GM12878 (cell line): Measurements from ENCODE around the gene RIPOR1. TPM values are rescaled to one million over a fixed set of nuclear protein-coding genes. Genes with fewer than 3 reads are reported as not detected.
A peak's percentile ranks its signal among the peaks of the same experiment; 100 is the strongest.

Experiments
- ATAC-seq: fragments of 200-7000 bp; cut with Tn5 transposase; 3 replicates; pipeline ENCODE4 v1.9.1; 2020; ENCODE audit warnings: mild to moderate bottlenecking, moderate library complexity
- BruUV-seq: library from RNA; stranded (reverse); fragments of 400-500 nt; replicated peaks from 2 replicates; lab custom pipeline; 2021; lab: Mats Ljungman, UMichigan
- CTCF ChIA-PET: fragments of 300-600 bp; sonication (Branson Sonifier 250); formaldehyde crosslinking; extraction: SDS; loops from one replicate; lab custom pipeline; 2021; ENCODE audit warnings: inconsistent platforms; lab: Yijun Ruan, JAX
- POLR2A ChIA-PET: fragments of 350-600 bp; formaldehyde crosslinking; extraction: SDS; loops from one replicate; lab custom pipeline; 2021; ENCODE audit warnings: inconsistent platforms; lab: Charles Lee
- RAD21 ChIA-PET: fragments of 300-600 bp; sonication (Branson Sonifier 250); formaldehyde crosslinking; loops from one replicate; lab custom pipeline; 2023; ENCODE audit warnings: antibody characterized with exemption; ENCODE audit not compliant: unreplicated experiment; lab: Charles Lee
- SMC1A ChIA-PET: fragments of 300-600 bp; sonication (Branson Sonifier 250); formaldehyde crosslinking; loops from one replicate; lab custom pipeline; 2023; ENCODE audit not compliant: unreplicated experiment, uncharacterized antibody; lab: Charles Lee
- DNase-seq: peaks from one replicate; pipeline ENCODE4 v3.0.0-alpha.2; 2011; ENCODE audit warnings: low read depth, low spot score
- FAIRE-seq: peaks from 3 replicates; lab custom pipeline; 2011; peaks lifted over from hg19 to GRCh38; lab: Jason Lieb, UNC
- H2AFZ ChIP-seq: 2 replicates; pipeline ENCODE4 v1.6.0; 2011; ENCODE audit warnings: low read depth, low read length, control low read depth; ENCODE audit not compliant: control insufficient read depth
- H3K27ac ChIP-seq: 2 replicates; pipeline ENCODE4 v1.5.1; 2011; ENCODE audit warnings: control low read depth; ENCODE audit not compliant: control insufficient read depth, insufficient read depth
- H3K27me3 ChIP-seq, 2 experiments: replicated peaks in 1 of 2; 2 replicates each; pipeline versions ENCODE4 v1.6.0 to v1.6.1; 2011; ENCODE audit warnings: low read length in 1 of 2; ENCODE audit not compliant: control insufficient read depth in 2 of 2, insufficient read depth in 2 of 2
- H3K36me3 ChIP-seq, 2 experiments: 2 replicates each; pipeline ENCODE4 v1.5.1; 2011; ENCODE audit warnings: low read length in 1 of 2; ENCODE audit not compliant: control insufficient read depth in 2 of 2, insufficient read depth in 2 of 2
- H3K4me1 ChIP-seq: 2 replicates; pipeline ENCODE4 v1.6.1; 2011; ENCODE audit warnings: mild to moderate bottlenecking, low read length, moderate library complexity, mixed read lengths; ENCODE audit not compliant: control insufficient read depth, insufficient read depth
- H3K4me2 ChIP-seq: 2 replicates; pipeline ENCODE4 v1.6.0; 2011; ENCODE audit warnings: control low read depth; ENCODE audit not compliant: control insufficient read depth, insufficient read depth
- H3K4me3 ChIP-seq: fragments of 200-600 bp; sonication (generic); 2 replicates; pipeline ENCODE4 v1.5.1; 2016
- H3K79me2 ChIP-seq: 2 replicates; pipeline ENCODE4 v1.6.0; 2011; ENCODE audit warnings: low read length; ENCODE audit not compliant: control insufficient read depth, insufficient read depth
- H3K9ac ChIP-seq: 2 replicates; pipeline ENCODE4 v1.8.0; 2011; ENCODE audit warnings: low read length, control low read depth, mixed read lengths; ENCODE audit not compliant: control insufficient read depth, insufficient read depth
- H3K9me3 ChIP-seq: replicated peaks from 3 replicates; pipeline ENCODE4 v1.5.1; 2011; ENCODE audit warnings: mild to moderate bottlenecking, low read length; ENCODE audit not compliant: control insufficient read depth, insufficient read depth
- H4K20me1 ChIP-seq: 2 replicates; pipeline ENCODE4 v1.6.0; 2011; ENCODE audit not compliant: control insufficient read depth, insufficient read depth
- FOS ChIP-seq: IDR thresholded peaks from 3 replicates; pipeline ENCODE4 v1.6.1; 2011; ENCODE audit warnings: borderline replicate concordance; ENCODE audit not compliant: insufficient read length; ENCODE audit errors: extremely low read depth
- NFYB ChIP-seq: IDR thresholded peaks from 2 replicates; pipeline ENCODE4 v1.6.1; 2011; ENCODE audit warnings: low read depth, mild to moderate bottlenecking, low read length, improper control_type of control experiment, moderate library complexity; ENCODE audit not compliant: insufficient read depth
- NR2C1 ChIP-seq: fragments of 450-650 bp; IDR thresholded peaks from 2 replicates; pipeline ENCODE4 v1.6.1; 2017; ENCODE audit warnings: antibody characterized with exemption, mild to moderate bottlenecking, moderate library complexity
- PML ChIP-seq: IDR thresholded peaks from 2 replicates; pipeline ENCODE4 v1.6.1; 2012; ENCODE audit warnings: low read length, inconsistent platforms
- SIN3A ChIP-seq: IDR thresholded peaks from 2 replicates; pipeline ENCODE4 v1.6.1; 2012; ENCODE audit warnings: low read depth, low read length, improper control_type of control experiment
- SMARCA5 ChIP-seq: fragments of 450-650 bp; IDR thresholded peaks from 2 replicates; pipeline ENCODE4 v1.6.1; 2017; ENCODE audit warnings: mild to moderate bottlenecking
- SPI1 ChIP-seq: IDR thresholded peaks from 2 replicates; pipeline ENCODE4 v1.6.1; 2011; ENCODE audit warnings: low read depth, mild to moderate bottlenecking, low read length, moderate library complexity, borderline replicate concordance; ENCODE audit not compliant: insufficient read depth
- SREBF1 ChIP-seq: IDR thresholded peaks from 2 replicates; pipeline ENCODE4 v1.6.1; 2012; ENCODE audit warnings: mild to moderate bottlenecking, low read length
- USF1 ChIP-seq: IDR thresholded peaks from 2 replicates; pipeline ENCODE4 v1.6.1; 2011; ENCODE audit warnings: borderline replicate concordance, low read depth, mild to moderate bottlenecking, moderate library complexity, mixed read lengths, low read length; ENCODE audit not compliant: insufficient read depth; ENCODE audit errors: extremely low read length
- ZBTB11 ChIP-seq: fragments of 450-650 bp; formaldehyde crosslinking; IDR thresholded peaks from 2 replicates; pipeline ENCODE4 v1.5.0; 2022; ENCODE audit warnings: mild to moderate bottlenecking, missing genetic modification characterization
- WGBS: methylation state at CpG from one replicate; pipeline ENCODE4 v1.1.6; 2016; ENCODE audit warnings: low lambda C conversion rate; ENCODE audit not compliant: insufficient replicate concordance, insufficient coverage; ENCODE audit errors: missing lambda C conversion rate; 5-methylcytosine and 5-hydroxymethylcytosine counted together
- in situ Hi-C: fragments of 300-500 bp; cut with MboI; formaldehyde crosslinking; loops from 9 replicates; pipeline ENCODE4 v1.14.3; 2018; ENCODE audit warnings: mixed read lengths
- intact Hi-C: fragments of 100-400 bp; cut with micrococcal nuclease; formaldehyde crosslinking; loops from one replicate; pipeline ENCODE4 v1.14.2; 2022; ENCODE audit not compliant: unreplicated experiment
- polyA plus RNA-seq, 11 experiments: library from polyadenylated mRNA; depleted of rRNA in 4 of 11; unstranded in 6 of 11; stranded (reverse) in 5 of 11; fragments of >200 nt; fragmentation: Nextera tagmentation in 4 of 11; fragmentation: Illumina TruSeq in 1 of 11; extraction: Ambion mirVana in 4 of 11; extraction: Trizol in 1 of 11; gene quantifications; 1 replicate in 1 of 11; 2 replicates in 10 of 11; pipeline versions ENCODE4 v1.2.1 to v1.2.3, GENCODE V29; 2011 to 2016; ENCODE audit warnings: inconsistent platforms in 2 of 11, missing spikeins in 2 of 11, low read depth in 1 of 11
- total RNA-seq, 4 experiments: library from RNA; depleted of rRNA in 3 of 4; stranded (reverse); fragments of >200 nt in 3 of 4; fragmentation: Illumina TruSeq in 1 of 4; extraction: Trizol in 1 of 4; gene quantifications; 2 replicates each; pipeline versions ENCODE4 v1.2.1 to v1.2.3, GENCODE V29; 2013 to 2021

RIPOR1 gene
- total and polyA plus RNA-seq, 10 of the 15 experiments (the other 5 are each of a cell fraction or from before 2014, with no cell fraction given), result 0.13 to 28.5 (median 7.0) TPM

- no peak overlapping the region for H3K9ac ChIP-seq
- in situ Hi-C loops, result no loop called here
- no peaks in the 10 kb centered on the region for H4K20me1 ChIP-seq
- RAD21 ChIA-PET, result interaction anchor here (0.9 to 3.6 kb wide), 4 partner anchors 9 to 90 kb away, joined by 4 to 17 read pairs (median 10); partner anchors contain the start of gene CARMIL2
- peak overlapping the region; percentile 2 for H2AFZ ChIP-seq
- no peaks in the 10 kb centered on the region for H3K9me3 ChIP-seq
- H3K79me2 ChIP-seq, result peaks cover 12% of the 10 kb centered on the region
- ATAC-seq (peak; percentile 73), FAIRE-seq (peak; percentile 80)
- WGBS, result 0% methylated on average over 3 of the region's 3 CpGs
- POLR2A ChIA-PET, result interaction anchor here (0.8 to 1.7 kb wide), 7 partner anchors 9 to 112 kb away, joined by 3 to 6 read pairs (median 3); partner anchors contain the start of genes ACD and ATP6V0D1
- no peak overlapping the region for H3K4me3 ChIP-seq
- CTCF ChIA-PET, result interaction anchor here (0.6 to 3.3 kb wide), 10 partner anchors 9 to 117 kb away, joined by 3 to 39 read pairs (median 5); partner anchors contain the start of genes ACD and CARMIL2
- TF ChIP-seq SIN3A, result no peak
- TF ChIP-seq PML, result no peak
- TF ChIP-seq SMARCA5, result no peak
- TF ChIP-seq USF1, result no peak
- no peak for TF ChIP-seq NFYB
- TF ChIP-seq NR2C1, result no peak
- TF ChIP-seq FOS, result no peak
- TF ChIP-seq ZBTB11 (CRISPR knock-in tag), result no peak
- no peak for TF ChIP-seq SREBF1
- no peak for TF ChIP-seq SPI1
- TF ChIP-seq, all 136 proteins: peak for 0
- H3K4me1 ChIP-seq, result peaks cover 31% of the 10 kb centered on the region
- H3K36me3 ChIP-seq, result no peaks in the 10 kb centered on the region
- intact Hi-C loops, result no loop called here
- no peaks in the 10 kb centered on the region for H3K27me3 ChIP-seq
- H3K4me2 ChIP-seq, result peak overlapping the region; percentile 4
- SMC1A ChIA-PET, result interaction anchor here (0.7 to 2.6 kb wide), 7 partner anchors 9 to 88 kb away, joined by 3 to 12 read pairs (median 3); partner anchors contain the start of gene ATP6V0D1
- H3K27ac ChIP-seq, result peak overlapping the region; percentile 54
- no peak for DNase-seq
- BruUV-seq, result no TSS peak
Observed at GRCh38 chr16:67555795-67556212, 27.2 kb downstream of the RIPOR1 start.
